Prostate gland (tissue), 2 donors: Measurements from ENCODE around the gene ZNF281.

Experiments used
- POLR2AphosphoS5 ChIP-seq: sonication (generic); formaldehyde crosslinking; IDR thresholded peaks from one replicate; pipeline ENCODE4 v1.6.1; 2017; ENCODE audit warnings: antibody characterized with exemption
- TF ChIP-seq, protein P1 (sequence below), 4 experiments: fragments of 200-600 bp in 2 of 4; fragments of 450-650 bp in 2 of 4; sonication (generic) in 2 of 4; IDR thresholded peaks; 1 replicate in 3 of 4; 2 replicates in 1 of 4; pipeline ENCODE4 v1.5.1; 2016 to 2019; ENCODE audit warnings: antibody characterized with exemption in 4 of 4, mild to moderate bottlenecking in 2 of 4, moderate library complexity in 2 of 4

DNA sequence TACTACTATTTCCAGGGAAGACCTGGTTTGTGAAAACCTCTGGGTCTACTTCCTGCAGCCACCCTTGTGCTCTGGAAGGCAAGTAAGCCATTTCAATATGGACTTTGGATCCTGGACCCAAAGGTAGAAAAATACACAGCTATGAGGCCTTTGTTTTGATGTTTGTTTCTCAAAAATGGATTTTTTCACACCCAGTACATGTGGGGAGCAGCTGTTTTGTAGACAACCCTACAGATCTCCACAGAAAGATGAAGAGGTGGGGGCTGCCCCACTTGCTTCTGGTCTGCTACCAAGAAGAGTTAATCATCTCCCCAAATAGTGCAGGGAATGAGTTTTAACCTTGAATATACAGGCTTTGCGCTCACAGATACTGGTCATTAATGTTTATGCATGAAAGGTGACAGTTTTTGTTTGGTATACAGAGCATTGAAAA is 29.2 kb downstream of the ZNF281 start:
- TF ChIP-seq, protein P1, sequence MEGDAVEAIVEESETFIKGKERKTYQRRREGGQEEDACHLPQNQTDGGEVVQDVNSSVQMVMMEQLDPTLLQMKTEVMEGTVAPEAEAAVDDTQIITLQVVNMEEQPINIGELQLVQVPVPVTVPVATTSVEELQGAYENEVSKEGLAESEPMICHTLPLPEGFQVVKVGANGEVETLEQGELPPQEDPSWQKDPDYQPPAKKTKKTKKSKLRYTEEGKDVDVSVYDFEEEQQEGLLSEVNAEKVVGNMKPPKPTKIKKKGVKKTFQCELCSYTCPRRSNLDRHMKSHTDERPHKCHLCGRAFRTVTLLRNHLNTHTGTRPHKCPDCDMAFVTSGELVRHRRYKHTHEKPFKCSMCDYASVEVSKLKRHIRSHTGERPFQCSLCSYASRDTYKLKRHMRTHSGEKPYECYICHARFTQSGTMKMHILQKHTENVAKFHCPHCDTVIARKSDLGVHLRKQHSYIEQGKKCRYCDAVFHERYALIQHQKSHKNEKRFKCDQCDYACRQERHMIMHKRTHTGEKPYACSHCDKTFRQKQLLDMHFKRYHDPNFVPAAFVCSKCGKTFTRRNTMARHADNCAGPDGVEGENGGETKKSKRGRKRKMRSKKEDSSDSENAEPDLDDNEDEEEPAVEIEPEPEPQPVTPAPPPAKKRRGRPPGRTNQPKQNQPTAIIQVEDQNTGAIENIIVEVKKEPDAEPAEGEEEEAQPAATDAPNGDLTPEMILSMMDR (IDR thresholded peaks at IDR 0.05), result no peak
- no peak for TF ChIP-seq POLR2AphosphoS5
